ENCODE results near the gene CCDC88A.

CCDC88A gene

DNA sequence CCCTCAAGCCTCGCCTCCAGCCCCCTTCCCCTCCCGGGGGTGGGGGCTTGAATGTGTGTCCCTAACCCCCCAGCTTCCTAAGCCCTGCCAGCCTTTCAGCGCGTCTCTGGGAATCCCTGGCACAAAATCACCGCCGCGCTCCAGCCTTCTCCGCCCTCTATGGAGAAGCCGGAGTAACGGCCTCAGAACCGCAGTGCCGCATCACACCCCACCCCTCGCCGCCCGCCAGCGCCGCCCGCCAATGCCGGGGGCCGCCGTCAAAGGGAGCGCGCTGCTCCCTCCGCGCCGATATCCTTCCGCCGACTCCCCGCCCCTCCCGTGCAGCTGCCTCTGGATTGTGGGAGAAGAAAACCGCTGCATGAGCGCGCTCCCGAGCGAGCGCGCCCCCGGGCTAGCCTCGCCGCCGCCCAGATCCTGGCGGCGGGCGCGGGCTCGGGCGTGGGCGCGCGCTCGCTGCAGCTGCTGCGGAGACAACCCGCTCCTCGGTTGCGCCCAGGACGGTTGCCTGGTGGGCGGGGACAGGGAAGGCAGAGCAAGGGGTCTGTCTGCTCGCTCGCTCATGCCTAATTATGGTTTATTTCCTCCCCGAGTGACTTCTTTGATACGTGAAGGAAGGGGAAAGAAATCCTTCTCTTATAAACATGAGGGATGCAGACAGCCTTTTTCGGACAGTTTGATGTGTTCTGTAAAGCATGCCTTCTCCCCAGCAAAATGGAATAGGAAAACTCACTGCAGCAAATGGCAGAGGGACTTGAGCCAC lies at the start of gene CCDC88A (continued):
- TF ChIP-seq ZNF114 (tag by site-specific recombination; IDR thresholded peaks at IDR 0.05) (no peak), ZNF626 (tag by site-specific recombination; IDR thresholded peaks at IDR 0.05) (0 out of 2 replicates have a peak, but pooled peaks have one; percentile 20), ZNF654 (tag by site-specific recombination; IDR thresholded peaks at IDR 0.05; ENCODE audit: low read depth) (no peak), ZNF426 (tag by site-specific recombination; IDR thresholded peaks at IDR 0.05) (no peak), ZSCAN30 (tag by site-specific recombination; IDR thresholded peaks at IDR 0.05) (peak; percentile 98), RBAK (tag by site-specific recombination; IDR thresholded peaks at IDR 0.05) (no peak), ZNF146 (tag by site-specific recombination; IDR thresholded peaks at IDR 0.05) (peak; percentile 97), ZNF792 (tag by site-specific recombination; IDR thresholded peaks at IDR 0.05) (peak; percentile 46; the same call in 1 of the 2 replicates), ZNF16 (tag by site-specific recombination; IDR thresholded peaks at IDR 0.05; ENCODE audit: low read depth) (no peak), ZNF112 (tag by site-specific recombination; IDR thresholded peaks at IDR 0.05) (no peak), GLIS1 (tag by site-specific recombination; IDR thresholded peaks at IDR 0.05) (peak; percentile 76), ZNF155 (tag by site-specific recombination; IDR thresholded peaks at IDR 0.05) (no peak), ZNF747 (tag by site-specific recombination; IDR thresholded peaks at IDR 0.05) (no peak), ZNF501 (tag by site-specific recombination; IDR thresholded peaks at IDR 0.05) (peak; percentile 95; the same call in 1 of the 2 replicates), ZNF37A (tag by site-specific recombination; IDR thresholded peaks at IDR 0.05) (no peak), ZNF785 (tag by site-specific recombination; IDR thresholded peaks at IDR 0.05) (peak; percentile 91; the same call in 1 of the 2 replicates), ZNF560 (tag by site-specific recombination; IDR thresholded peaks at IDR 0.05; ENCODE audit: borderline replicate concordance) (no peak; the same call in 1 of the 2 replicates), ZNF561 (tag by site-specific recombination; IDR thresholded peaks at IDR 0.05; ENCODE audit: borderline replicate concordance) (peak; percentile 93), ZNF169 (tag by site-specific recombination; IDR thresholded peaks at IDR 0.05) (no peak), ZNF311 (tag by site-specific recombination; IDR thresholded peaks at IDR 0.05; ENCODE audit: borderline replicate concordance) (no peak), PRDM1 (tag by site-specific recombination; IDR thresholded peaks at IDR 0.05) (no peak), TRIM28 (IDR thresholded peaks at IDR 0.05; ENCODE audit: borderline replicate concordance, low read length) (peak; percentile 28; the same call in 1 of the 2 replicates), ZFP3 (tag by site-specific recombination; IDR thresholded peaks at IDR 0.05; ENCODE audit: low read depth) (no peak), ZNF544 (tag by site-specific recombination; IDR thresholded peaks at IDR 0.05) (no peak), ZNF48 (tag by site-specific recombination; IDR thresholded peaks at IDR 0.05) (no peak)
- TF ChIP-seq, protein P1, sequence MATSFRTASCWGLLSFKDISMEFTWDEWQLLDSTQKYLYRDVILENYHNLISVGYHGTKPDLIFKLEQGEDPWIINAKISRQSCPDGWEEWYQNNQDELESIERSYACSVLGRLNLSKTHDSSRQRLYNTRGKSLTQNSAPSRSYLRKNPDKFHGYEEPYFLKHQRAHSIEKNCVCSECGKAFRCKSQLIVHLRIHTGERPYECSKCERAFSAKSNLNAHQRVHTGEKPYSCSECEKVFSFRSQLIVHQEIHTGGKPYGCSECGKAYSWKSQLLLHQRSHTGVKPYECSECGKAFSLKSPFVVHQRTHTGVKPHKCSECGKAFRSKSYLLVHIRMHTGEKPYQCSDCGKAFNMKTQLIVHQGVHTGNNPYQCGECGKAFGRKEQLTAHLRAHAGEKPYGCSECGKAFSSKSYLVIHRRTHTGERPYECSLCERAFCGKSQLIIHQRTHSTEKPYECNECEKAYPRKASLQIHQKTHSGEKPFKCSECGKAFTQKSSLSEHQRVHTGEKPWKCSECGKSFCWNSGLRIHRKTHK (tag by site-specific recombination; IDR thresholded peaks at IDR 0.05), result no peak
- TF ChIP-seq, protein P2, sequence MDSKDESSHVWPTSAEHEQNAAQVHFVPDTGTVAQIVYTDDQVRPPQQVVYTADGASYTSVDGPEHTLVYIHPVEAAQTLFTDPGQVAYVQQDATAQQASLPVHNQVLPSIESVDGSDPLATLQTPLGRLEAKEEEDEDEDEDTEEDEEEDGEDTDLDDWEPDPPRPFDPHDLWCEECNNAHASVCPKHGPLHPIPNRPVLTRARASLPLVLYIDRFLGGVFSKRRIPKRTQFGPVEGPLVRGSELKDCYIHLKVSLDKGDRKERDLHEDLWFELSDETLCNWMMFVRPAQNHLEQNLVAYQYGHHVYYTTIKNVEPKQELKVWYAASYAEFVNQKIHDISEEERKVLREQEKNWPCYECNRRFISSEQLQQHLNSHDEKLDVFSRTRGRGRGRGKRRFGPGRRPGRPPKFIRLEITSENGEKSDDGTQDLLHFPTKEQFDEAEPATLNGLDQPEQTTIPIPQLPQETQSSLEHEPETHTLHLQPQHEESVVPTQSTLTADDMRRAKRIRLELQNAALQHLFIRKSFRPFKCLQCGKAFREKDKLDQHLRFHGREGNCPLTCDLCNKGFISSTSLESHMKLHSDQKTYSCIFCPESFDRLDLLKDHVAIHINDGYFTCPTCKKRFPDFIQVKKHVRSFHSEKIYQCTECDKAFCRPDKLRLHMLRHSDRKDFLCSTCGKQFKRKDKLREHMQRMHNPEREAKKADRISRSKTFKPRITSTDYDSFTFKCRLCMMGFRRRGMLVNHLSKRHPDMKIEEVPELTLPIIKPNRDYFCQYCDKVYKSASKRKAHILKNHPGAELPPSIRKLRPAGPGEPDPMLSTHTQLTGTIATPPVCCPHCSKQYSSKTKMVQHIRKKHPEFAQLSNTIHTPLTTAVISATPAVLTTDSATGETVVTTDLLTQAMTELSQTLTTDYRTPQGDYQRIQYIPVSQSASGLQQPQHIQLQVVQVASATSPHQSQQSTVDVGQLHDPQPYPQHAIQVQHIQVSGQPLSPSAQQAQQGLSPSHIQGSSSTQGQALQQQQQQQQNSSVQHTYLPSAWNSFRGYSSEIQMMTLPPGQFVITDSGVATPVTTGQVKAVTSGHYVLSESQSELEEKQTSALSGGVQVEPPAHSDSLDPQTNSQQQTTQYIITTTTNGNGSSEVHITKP (tag by site-specific recombination; IDR thresholded peaks at IDR 0.05), result peak; percentile 74
- TF ChIP-seq, protein P3, sequence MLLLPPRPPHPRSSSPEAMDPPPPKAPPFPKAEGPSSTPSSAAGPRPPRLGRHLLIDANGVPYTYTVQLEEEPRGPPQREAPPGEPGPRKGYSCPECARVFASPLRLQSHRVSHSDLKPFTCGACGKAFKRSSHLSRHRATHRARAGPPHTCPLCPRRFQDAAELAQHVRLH (tag by site-specific recombination; IDR thresholded peaks at IDR 0.05), result peak; percentile 17; the same call in 1 of the 2 replicates
- TF ChIP-seq, protein P4, sequence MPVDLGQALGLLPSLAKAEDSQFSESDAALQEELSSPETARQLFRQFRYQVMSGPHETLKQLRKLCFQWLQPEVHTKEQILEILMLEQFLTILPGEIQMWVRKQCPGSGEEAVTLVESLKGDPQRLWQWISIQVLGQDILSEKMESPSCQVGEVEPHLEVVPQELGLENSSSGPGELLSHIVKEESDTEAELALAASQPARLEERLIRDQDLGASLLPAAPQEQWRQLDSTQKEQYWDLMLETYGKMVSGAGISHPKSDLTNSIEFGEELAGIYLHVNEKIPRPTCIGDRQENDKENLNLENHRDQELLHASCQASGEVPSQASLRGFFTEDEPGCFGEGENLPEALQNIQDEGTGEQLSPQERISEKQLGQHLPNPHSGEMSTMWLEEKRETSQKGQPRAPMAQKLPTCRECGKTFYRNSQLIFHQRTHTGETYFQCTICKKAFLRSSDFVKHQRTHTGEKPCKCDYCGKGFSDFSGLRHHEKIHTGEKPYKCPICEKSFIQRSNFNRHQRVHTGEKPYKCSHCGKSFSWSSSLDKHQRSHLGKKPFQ (tag by site-specific recombination; IDR thresholded peaks at IDR 0.05), result peak; percentile 76
- TF ChIP-seq, protein P5, sequence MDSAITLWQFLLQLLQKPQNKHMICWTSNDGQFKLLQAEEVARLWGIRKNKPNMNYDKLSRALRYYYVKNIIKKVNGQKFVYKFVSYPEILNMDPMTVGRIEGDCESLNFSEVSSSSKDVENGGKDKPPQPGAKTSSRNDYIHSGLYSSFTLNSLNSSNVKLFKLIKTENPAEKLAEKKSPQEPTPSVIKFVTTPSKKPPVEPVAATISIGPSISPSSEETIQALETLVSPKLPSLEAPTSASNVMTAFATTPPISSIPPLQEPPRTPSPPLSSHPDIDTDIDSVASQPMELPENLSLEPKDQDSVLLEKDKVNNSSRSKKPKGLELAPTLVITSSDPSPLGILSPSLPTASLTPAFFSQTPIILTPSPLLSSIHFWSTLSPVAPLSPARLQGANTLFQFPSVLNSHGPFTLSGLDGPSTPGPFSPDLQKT (IDR thresholded peaks at IDR 0.05; ENCODE audit: borderline replicate concordance, low read depth, low read length), result no peak
- TF ChIP-seq, protein P6, sequence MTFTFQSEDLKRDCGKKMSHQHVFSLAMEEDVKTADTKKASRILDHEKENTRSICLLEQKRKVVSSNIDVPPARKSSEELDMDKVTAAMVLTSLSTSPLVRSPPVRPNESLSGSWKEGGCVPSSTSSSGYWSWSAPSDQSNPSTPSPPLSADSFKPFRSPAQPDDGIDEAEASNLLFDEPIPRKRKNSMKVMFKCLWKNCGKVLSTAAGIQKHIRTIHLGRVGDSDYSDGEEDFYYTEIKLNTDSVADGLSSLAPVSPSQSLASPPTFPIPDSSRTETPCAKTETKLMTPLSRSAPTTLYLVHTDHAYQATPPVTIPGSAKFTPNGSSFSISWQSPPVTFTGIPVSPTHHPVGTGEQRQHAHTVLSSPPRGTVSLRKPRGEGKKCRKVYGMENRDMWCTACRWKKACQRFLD (tag by site-specific recombination; IDR thresholded peaks at IDR 0.05), result no peak

Data from HEK293 (cell line).